Fibroblast of the conjunctiva (primary cell): ENCODE data around the gene FBXW10.
"Not testable (repeated sequence)": the region's sequence is repeated elsewhere in the genome, so short reads cannot be mapped to it uniquely, and the experiment has no call there.

Source experiments
- DNase-seq: peaks from one replicate; pipeline ENCODE4 v3.0.0-alpha.2; 2010; ENCODE audit warnings: low read depth

Gene FBXW10

GRCh38 chr17:18753829-18754409, 10.1 kb downstream of the FBXW10 start:
- DNase-seq, result not testable (repeated sequence)

GRCh38 chr17:18755969-18756368, 12.1 kb downstream of the FBXW10 start:
- not testable (repeated sequence) for DNase-seq

DNA sequence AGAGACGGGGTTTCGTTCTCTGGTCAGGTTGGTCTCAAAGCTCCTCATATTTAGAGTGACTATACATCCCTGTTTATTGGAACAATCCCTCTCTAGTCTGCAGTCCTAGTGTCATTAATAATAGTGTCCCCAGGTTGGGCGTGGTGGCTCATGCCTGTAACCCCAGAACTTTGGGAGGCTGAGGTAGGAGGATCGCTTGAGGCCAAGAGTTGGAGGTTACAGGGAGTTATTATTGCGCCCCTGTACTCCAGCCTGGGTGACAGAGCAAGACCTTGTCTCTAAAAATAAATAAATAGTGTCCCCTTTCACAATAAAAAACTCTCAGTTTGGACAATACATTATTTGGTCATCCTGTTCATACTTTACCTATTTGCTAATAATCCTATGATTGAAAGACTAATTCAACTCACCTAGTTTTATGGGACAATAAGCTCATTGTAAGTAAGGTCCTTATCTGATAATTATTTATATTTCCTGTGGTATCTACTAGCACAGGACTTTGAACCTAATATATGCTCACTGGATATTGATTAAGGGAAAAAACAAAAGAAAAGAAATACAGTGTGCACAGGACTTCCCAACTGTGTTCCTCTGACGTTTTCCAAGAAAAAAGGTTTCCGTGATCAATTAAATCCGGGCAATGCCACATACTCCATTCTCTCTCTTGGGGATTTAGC, 13.7 kb downstream of the FBXW10 start:
- not testable (repeated sequence) for DNase-seq

DNA sequence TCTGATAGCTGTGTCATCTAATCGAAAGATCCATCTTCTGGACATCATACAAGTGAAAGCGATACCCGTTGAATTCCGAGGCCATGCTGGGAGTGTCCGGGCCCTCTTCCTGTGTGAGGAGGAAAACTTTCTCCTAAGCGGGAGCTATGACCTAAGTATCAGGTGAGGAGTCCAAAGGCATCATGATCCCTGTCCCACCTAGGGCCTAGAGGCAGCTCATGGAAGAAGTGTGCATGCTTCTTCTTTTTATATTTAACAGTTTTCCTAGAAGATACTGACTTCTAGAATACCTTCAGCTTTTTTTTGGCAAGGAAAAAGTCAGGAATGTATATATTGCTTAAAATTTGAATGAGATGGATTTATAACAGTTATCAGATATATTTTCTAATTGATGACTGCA, 14.5 kb downstream of the FBXW10 start:
- not testable (repeated sequence) for DNase-seq

- DNase-seq, result not testable (repeated sequence)
Observed at GRCh38 chr17:18760221-18760620, 16.4 kb downstream of the FBXW10 start.

- not testable (repeated sequence) for DNase-seq
Observed at GRCh38 chr17:18770572-18770971, 26.7 kb downstream of the FBXW10 start.

DNA sequence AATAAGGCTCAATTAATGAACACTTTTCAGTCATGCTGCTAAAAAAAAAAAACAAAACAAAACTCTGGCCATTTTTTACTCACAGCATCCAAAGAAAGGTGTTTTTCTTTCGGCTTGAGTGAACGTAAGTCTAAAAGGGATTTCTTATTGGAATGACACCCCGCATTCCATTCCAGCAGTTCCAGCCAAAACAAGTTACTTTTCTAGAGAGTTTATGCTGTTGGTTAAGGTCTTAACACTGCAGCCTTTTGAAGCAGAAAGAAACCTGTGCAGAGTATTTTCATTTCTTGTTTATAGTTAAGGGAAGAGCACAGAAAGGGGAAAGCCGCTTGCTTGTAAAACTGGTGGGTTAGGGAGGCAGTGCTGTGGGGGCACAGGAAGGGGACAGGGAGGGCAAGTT, 27.2 kb downstream of the FBXW10 start:
- not testable (repeated sequence) for DNase-seq

- no peak for DNase-seq
Observed at GRCh38 chr17:18772471-18772870, 28.6 kb downstream of the FBXW10 start.

- peak; percentile 88 for DNase-seq
Observed at GRCh38 chr17:18780991-18781718, 37.3 kb downstream of the FBXW10 start, which contains the start of gene TVP23B. Gene TVP23B, plus strand, starts transcription at chr17:18781183. Its CDS starts 111 bp downstream, at chr17:18781294.

- DNase-seq, result not testable (repeated sequence)
Observed at GRCh38 chr17:18781805-18782204, 38.0 kb downstream of the FBXW10 start.

DNA sequence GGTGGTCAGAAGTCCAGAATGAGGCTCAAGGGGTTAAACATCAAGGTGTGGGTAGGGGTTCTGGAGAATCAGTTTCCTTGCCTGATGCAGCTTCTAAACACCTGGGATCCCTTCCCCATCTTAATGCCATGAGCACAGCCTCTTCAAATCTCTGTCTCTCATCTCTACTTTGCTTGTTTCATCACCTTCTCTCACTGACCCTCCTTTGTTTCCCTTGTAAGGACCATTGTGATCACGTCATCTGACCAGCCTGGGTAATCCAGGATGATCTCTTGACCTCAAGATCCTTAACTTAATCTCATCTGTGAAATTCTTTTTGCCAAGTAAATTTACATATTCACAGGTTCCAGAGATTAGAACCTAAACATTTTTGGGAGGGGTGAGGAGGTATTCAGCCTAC, 42.1 kb downstream of the FBXW10 start:
- not testable (repeated sequence) for DNase-seq

GRCh38 chr17:18786890-18787289, 43.0 kb downstream of the FBXW10 start:
- not testable (repeated sequence) for DNase-seq

DNA sequence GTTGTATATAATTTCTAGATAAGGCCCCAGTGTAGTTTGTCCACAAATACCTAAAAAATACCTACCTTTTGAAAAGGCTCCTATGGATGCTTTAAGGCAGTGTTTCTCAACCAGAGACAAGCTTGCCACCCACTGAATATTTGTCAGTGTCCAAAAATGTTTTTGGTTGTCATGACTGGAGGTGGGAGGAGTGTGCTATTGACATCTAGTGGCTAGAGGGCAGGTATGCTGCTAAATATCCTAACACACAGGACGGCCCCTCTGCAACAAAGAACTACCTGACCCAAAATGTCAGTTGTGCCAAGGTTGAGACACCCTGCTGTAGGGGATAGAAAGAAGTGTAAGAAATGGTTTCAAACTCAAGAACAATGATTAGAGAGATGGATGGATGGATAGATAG, 47.5 kb downstream of the FBXW10 start:
- DNase-seq, result not testable (repeated sequence)

DNA sequence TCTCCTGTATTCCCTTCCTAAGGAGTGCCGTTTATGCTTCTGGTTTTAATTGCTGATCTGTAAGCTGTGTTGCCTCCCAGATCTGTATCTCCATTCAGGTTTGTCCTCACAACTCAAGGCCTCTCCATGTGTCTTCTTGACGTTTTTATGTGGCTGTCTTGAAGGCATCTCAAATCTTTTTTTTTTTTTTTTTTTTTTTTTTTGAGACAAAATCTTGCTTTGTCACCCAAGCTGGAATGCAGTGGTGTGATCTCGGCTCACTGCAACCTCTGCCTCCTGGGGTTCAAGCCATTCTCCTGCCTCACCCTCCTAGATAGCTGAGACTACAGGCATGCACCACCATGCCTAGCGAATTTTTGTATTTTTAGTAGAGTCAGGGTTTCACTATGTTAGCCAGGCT, 51.0 kb downstream of the FBXW10 start:
- DNase-seq, result not testable (repeated sequence)

DNA sequence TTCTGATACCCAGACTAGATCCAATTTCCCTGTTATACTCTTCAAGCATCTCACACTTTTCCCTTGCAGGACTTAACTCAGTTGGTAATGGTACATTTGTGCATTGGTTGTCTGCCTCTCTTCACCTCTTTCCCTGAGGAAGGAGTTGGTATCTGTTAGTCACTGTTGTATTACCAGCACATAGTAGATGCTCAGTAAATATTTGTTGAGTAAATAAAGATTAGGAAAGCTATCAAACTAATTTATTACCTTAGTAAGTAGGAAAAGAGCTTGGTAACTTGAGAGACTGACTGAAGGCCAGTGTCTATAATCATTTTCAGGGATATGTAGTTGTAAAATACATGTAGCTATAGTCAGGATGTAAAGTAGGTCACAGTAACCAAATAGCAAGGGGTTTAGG, 53.0 kb downstream of the FBXW10 start:
- not testable (repeated sequence) for DNase-seq

DNA sequence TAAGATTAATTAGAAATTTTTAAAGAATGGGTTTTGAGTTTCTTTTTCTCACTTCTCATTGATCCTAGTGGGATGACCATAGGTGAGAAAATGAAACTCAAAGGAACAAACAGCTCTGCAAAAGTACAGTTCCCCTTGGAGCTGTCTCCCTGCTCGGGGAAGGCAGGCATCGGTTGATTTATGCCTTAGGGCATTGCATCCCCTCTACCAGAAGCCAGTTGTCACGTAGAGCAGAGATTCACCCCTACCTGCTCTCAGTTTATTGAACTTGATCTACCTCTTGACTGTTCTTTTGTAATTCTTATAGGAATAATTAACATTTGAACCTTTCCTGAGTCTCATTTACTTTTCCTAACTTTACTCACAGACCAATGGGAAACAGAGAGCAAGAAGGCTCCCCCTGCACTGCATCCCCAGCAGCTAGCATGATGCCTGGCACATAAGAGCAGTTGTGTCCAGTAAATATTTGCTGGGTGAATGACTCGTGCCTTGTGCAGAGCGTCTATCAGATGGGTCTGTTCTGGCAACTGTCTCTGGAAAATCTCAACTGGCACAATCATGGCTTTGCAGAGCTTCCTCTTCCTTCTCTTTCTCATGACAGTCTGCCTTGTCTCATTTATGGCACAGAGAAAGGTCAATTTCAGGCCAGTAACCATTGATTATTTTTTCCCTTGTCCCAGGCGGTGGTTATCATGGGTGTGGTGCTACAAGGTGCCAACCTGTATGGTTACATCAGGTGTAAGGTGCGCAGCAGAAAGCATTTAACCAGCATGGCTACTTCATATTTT, 59.8 kb downstream of the FBXW10 start:
- not testable (repeated sequence) for DNase-seq

DNA sequence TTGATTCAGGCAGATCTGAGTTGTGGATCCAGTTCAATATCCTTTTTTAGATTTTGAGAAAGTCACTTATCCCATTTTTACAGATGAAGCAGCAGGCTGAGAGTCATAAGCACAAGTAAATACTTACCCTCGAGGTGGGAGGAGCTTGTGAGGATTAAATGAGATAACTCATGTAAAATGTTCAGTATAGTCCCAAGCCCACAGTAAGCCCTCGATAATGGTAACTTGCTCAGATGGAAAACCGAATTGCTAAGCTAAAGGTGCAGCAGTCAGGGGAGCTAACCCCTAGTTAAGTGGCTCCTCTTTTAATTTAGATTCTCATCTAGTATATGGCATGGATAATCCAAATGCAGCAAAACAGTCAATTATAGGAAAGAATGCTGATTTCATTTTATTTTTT, 72.1 kb downstream of the FBXW10 start:
- DNase-seq, result not testable (repeated sequence)

DNA sequence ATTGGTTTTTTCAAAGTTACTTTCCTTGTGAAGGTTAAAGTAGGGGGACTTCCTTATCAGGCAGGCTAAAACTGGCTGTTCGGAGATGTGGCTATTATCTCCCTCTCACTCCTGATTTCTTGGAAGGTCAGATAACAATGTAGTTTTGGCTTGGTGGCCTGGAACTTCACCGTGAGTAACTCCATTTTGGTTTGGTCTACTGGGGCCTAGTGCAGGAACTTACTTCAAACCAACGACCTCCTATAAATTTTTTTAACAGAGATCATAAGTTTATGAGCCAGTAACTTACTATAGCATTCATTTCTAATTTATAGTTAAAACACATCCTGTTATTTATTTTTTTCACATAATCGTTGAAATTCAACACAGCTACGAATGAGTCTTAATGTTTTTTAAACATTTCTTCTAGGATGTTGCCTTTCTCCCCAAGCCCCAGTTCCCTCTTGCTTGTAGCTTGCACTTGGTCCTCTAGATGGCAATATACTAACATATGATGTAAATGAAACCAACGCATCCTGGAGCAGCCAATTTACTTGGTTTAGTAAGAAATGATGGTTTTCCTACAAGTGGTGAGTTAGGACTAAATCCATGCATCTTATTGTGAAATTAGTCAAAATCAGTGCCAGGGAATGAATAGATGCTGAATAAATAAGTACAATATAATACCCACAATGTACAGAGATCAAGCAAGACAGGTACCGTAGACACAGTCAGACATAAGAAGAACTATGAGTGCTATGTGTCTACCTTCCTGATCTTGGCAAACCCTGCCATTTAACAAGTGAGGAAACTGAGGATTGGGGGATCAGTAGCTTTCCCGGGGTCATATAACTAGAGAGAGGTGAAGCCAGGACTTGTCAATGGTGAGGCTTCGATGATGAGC, 72.9 kb downstream of the FBXW10 start:
- DNase-seq, result peak; percentile 77

DNA sequence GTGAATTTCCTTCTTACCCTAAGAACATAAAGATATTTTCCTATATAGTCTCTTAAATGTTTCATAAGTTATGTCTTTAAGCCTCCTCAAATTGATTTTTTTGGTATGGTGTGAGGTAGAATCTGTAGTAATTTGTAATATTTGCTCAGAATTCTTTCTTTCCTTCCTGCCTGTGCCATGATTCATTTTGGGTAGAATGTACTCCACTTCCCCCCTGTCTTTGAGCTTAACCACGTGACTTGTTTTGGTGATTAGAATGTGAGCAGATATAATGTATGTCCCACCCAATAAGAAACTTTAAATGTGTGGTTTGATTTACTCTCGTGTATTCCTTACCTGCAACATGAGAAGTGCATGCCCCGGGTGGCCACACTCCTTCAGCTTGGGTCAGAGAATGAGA, 77.6 kb downstream of the FBXW10 start:
- DNase-seq, result not testable (repeated sequence)

GRCh38 chr17:18827613-18828012, 83.8 kb downstream of the FBXW10 start:
- DNase-seq, result not testable (repeated sequence)
